ENCODE results near the gene NFIX. TPM values are rescaled to one million over a fixed set of nuclear protein-coding genes. Genes with fewer than 3 reads are reported as not detected.

The NFIX gene
- total and polyA plus RNA-seq, 2 of the 13 experiments (the other 11 are each of a cell fraction or from before 2014, with no cell fraction given), result 3.4 to 5.4 TPM

DNA sequence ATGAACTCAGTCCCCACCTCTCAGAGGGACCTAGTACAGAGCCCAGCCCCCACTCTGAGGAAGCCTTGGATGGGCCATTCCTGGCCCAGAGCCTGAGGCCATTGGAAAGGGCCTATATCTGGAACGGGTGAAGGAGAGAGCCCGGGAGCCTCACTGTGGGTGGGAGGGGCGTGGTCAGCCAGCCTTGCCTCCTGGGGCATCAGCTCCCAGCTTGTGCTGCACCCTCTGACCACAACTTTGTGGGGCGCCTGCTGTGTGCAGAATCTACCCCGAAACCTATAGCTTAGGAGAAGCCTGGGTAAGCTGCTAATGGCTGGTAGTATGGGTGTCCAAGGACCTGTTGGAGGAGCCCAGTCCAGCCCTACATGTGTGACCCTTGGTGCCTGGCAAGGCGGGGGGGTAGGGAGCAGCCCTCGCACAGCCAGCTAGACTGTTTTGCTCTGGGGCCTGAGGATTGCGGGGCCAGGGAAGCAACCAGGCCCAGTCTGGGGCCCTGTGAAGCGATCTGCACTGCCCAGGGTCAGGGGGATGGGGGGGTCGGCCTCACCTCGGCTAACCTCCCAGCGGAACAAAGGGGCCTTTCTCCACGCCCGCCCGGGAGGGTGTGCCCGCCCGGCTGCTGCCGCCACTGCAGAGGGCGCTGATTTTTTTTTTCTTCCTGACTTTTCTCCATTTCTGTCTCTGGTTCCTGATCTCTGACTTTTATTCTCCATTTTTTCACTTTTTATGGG lies 65.1 kb downstream of the NFIX start (continued):
- TF ChIP-seq, protein P1, sequence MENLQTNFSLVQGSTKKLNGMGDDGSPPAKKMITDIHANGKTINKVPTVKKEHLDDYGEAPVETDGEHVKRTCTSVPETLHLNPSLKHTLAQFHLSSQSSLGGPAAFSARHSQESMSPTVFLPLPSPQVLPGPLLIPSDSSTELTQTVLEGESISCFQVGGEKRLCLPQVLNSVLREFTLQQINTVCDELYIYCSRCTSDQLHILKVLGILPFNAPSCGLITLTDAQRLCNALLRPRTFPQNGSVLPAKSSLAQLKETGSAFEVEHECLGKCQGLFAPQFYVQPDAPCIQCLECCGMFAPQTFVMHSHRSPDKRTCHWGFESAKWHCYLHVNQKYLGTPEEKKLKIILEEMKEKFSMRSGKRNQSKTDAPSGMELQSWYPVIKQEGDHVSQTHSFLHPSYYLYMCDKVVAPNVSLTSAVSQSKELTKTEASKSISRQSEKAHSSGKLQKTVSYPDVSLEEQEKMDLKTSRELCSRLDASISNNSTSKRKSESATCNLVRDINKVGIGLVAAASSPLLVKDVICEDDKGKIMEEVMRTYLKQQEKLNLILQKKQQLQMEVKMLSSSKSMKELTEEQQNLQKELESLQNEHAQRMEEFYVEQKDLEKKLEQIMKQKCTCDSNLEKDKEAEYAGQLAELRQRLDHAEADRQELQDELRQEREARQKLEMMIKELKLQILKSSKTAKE (CRISPR knock-in tag; IDR thresholded peaks at IDR 0.05; ENCODE audit: borderline replicate concordance), result peak; percentile 92
- TF ChIP-seq SMAD1 (CRISPR knock-in tag; IDR thresholded peaks at IDR 0.05; ENCODE audit: borderline replicate concordance, low read depth) (no peak; the same call in 1 of the 2 replicates), ZFX (CRISPR knock-in tag; IDR thresholded peaks at IDR 0.05; ENCODE audit: low read depth) (peak; percentile 96), LCORL (IDR thresholded peaks at IDR 0.05) (no peak), LCORL (CRISPR knock-in tag; IDR thresholded peaks at IDR 0.05) (peak; percentile 90), SP5 (CRISPR knock-in tag; IDR thresholded peaks at IDR 0.05; ENCODE audit: borderline replicate concordance, low read depth) (peak; percentile 76), DR1 (CRISPR knock-in tag; IDR thresholded peaks at IDR 0.05) (0 out of 2 replicates have a peak, but pooled peaks have one; percentile 47), PTBP1 (IDR thresholded peaks at IDR 0.05; ENCODE audit: low read depth, low read length, poor library complexity, severe bottlenecking) (peak; percentile 94), IRF2 (CRISPR knock-in tag; IDR thresholded peaks at IDR 0.05) (peak; percentile 21; the same call in 1 of the 2 replicates), YY1 (IDR thresholded peaks at IDR 0.05; ENCODE audit: insufficient read depth, insufficient replicate concordance, low read depth, low read length) (peak; percentile 36)
- TF ChIP-seq, protein P2, sequence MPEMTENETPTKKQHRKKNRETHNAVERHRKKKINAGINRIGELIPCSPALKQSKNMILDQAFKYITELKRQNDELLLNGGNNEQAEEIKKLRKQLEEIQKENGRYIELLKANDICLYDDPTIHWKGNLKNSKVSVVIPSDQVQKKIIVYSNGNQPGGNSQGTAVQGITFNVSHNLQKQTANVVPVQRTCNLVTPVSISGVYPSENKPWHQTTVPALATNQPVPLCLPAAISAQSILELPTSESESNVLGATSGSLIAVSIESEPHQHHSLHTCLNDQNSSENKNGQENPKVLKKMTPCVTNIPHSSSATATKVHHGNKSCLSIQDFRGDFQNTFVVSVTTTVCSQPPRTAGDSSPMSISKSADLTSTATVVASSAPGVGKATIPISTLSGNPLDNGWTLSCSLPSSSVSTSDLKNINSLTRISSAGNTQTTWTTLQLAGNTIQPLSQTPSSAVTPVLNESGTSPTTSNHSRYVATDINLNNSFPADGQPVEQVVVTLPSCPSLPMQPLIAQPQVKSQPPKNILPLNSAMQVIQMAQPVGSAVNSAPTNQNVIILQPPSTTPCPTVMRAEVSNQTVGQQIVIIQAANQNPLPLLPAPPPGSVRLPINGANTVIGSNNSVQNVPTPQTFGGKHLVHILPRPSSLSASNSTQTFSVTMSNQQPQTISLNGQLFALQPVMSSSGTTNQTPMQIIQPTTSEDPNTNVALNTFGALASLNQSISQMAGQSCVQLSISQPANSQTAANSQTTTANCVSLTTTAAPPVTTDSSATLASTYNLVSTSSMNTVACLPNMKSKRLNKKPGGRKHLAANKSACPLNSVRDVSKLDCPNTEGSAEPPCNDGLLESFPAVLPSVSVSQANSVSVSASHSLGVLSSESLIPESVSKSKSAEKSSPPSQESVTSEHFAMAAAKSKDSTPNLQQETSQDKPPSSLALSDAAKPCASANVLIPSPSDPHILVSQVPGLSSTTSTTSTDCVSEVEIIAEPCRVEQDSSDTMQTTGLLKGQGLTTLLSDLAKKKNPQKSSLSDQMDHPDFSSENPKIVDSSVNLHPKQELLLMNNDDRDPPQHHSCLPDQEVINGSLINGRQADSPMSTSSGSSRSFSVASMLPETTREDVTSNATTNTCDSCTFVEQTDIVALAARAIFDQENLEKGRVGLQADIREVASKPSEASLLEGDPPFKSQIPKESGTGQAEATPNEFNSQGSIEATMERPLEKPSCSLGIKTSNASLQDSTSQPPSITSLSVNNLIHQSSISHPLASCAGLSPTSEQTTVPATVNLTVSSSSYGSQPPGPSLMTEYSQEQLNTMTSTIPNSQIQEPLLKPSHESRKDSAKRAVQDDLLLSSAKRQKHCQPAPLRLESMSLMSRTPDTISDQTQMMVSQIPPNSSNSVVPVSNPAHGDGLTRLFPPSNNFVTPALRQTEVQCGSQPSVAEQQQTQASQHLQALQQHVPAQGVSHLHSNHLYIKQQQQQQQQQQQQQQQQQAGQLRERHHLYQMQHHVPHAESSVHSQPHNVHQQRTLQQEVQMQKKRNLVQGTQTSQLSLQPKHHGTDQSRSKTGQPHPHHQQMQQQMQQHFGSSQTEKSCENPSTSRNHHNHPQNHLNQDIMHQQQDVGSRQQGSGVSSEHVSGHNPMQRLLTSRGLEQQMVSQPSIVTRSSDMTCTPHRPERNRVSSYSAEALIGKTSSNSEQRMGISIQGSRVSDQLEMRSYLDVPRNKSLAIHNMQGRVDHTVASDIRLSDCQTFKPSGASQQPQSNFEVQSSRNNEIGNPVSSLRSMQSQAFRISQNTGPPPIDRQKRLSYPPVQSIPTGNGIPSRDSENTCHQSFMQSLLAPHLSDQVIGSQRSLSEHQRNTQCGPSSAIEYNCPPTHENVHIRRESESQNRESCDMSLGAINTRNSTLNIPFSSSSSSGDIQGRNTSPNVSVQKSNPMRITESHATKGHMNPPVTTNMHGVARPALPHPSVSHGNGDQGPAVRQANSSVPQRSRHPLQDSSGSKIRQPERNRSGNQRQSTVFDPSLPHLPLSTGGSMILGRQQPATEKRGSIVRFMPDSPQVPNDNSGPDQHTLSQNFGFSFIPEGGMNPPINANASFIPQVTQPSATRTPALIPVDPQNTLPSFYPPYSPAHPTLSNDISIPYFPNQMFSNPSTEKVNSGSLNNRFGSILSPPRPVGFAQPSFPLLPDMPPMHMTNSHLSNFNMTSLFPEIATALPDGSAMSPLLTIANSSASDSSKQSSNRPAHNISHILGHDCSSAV (CRISPR knock-in tag; IDR thresholded peaks at IDR 0.05; ENCODE audit: borderline replicate concordance), result no peak
- TF ChIP-seq, protein P3, sequence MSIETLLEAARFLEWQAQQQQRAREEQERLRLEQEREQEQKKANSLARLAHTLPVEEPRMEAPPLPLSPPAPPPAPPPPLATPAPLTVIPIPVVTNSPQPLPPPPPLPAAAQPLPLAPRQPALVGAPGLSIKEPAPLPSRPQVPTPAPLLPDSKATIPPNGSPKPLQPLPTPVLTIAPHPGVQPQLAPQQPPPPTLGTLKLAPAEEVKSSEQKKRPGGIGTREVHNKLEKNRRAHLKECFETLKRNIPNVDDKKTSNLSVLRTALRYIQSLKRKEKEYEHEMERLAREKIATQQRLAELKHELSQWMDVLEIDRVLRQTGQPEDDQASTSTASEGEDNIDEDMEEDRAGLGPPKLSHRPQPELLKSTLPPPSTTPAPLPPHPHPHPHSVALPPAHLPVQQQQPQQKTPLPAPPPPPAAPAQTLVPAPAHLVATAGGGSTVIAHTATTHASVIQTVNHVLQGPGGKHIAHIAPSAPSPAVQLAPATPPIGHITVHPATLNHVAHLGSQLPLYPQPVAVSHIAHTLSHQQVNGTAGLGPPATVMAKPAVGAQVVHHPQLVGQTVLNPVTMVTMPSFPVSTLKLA (IDR thresholded peaks at IDR 0.05), result no peak
- TF ChIP-seq, protein P4, sequence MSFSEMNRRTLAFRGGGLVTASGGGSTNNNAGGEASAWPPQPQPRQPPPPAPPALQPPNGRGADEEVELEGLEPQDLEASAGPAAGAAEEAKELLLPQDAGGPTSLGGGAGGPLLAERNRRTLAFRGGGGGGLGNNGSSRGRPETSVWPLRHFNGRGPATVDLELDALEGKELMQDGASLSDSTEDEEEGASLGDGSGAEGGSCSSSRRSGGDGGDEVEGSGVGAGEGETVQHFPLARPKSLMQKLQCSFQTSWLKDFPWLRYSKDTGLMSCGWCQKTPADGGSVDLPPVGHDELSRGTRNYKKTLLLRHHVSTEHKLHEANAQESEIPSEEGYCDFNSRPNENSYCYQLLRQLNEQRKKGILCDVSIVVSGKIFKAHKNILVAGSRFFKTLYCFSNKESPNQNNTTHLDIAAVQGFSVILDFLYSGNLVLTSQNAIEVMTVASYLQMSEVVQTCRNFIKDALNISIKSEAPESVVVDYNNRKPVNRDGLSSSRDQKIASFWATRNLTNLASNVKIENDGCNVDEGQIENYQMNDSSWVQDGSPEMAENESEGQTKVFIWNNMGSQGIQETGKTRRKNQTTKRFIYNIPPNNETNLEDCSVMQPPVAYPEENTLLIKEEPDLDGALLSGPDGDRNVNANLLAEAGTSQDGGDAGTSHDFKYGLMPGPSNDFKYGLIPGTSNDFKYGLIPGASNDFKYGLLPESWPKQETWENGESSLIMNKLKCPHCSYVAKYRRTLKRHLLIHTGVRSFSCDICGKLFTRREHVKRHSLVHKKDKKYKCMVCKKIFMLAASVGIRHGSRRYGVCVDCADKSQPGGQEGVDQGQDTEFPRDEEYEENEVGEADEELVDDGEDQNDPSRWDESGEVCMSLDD (CRISPR knock-in tag; IDR thresholded peaks at IDR 0.05; ENCODE audit: borderline replicate concordance), result peak; percentile 31; the same call in 1 of the 2 replicates
